Mucosa of rectum (tissue), 2 donors: Measurements from ENCODE around the gene PSTPIP1.
"Not testable (repeated sequence)": the region's sequence is repeated elsewhere in the genome, so short reads cannot be mapped to it uniquely, and the experiment has no call there.

Experiments used
- H3K27ac ChIP-seq, 2 donors: one replicate each; pipeline ENCODE4 v1.7.0; 2013; ENCODE audit warnings: inconsistent platforms in 2 of 2, low read depth in 2 of 2, low read length in 2 of 2
- H3K27me3 ChIP-seq, 2 donors: one replicate each; pipeline ENCODE4 v1.7.0; 2013; ENCODE audit warnings: low read length in 2 of 2; ENCODE audit not compliant: control insufficient read depth in 2 of 2, insufficient read depth in 2 of 2
- H3K36me3 ChIP-seq, 2 donors: one replicate each; pipeline ENCODE4 v1.7.0; 2013; ENCODE audit warnings: low read length in 2 of 2; ENCODE audit not compliant: control insufficient read depth in 2 of 2, insufficient read depth in 2 of 2
- H3K4me1 ChIP-seq, 2 donors: one replicate each; pipeline ENCODE4 v1.7.0; 2013; ENCODE audit warnings: low read length in 2 of 2, mild to moderate bottlenecking in 1 of 2; ENCODE audit not compliant: control insufficient read depth in 2 of 2, insufficient read depth in 2 of 2
- H3K4me3 ChIP-seq, 2 donors: one replicate each; pipeline ENCODE4 v1.7.0; 2013; ENCODE audit warnings: low read length in 2 of 2
- H3K9ac ChIP-seq, 2 donors: one replicate each; pipeline ENCODE4 v1.7.0; 2013; ENCODE audit warnings: low read length in 2 of 2, low read depth in 1 of 2, mild to moderate bottlenecking in 1 of 2
- H3K9me3 ChIP-seq, 2 donors: one replicate each; pipeline ENCODE4 v1.7.0; 2013; ENCODE audit warnings: low read length in 2 of 2; ENCODE audit not compliant: control insufficient read depth in 2 of 2
- donor health status: healthy.
- donor health status: Normal muscosa, but diverticular disease.

PSTPIP1 gene

DNA sequence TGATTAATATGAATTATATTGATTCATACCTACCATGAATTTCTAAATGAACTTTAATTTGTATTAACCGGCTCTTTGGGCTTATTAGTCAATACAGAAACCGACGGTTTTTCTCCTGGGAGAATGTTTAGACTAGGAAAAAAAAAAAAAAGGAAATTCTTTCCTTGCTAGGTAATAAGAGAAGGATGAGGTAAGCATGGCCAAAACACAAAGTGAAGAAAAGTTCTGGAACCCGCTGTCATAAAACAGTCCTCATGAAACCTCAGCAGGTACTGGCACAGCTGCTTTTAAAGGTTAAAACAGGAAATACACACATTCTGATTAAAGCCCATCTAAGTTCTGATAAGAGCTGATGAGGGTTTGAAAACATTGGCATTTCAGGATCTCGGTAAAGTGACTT lies 30.8 kb upstream of the PSTPIP1 start:
- no peak overlapping the region for H3K9ac ChIP-seq
- no peaks in the 10 kb centered on the region for H3K36me3 ChIP-seq
- no peak overlapping the region for H3K4me3 ChIP-seq
- peaks cover 4 to 5% of the 10 kb centered on the region in 2 donors for H3K27me3 ChIP-seq
- H3K9me3 ChIP-seq: no peaks in the 10 kb centered on the region
- no peak overlapping the region for H3K27ac ChIP-seq
- H3K4me1 ChIP-seq: no peaks in the 10 kb centered on the region

DNA sequence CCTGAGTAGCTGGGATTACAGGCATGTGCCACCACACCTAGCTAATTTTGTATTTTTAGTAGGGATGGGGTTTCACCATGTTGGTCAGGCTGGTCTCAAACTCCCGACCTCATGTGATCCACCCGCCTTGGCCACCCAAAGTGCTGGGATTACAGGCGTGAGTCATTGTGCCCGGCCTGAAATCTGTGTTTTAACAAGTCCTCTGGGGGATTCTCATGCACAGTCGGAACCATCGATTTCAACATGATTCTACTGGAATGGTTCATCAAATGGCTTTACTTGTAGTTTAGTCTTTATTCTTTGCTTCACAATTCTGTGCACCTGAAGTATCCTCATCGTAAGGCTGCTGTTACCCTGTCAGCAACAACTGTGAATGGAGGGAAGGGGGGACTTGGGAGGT lies 28.9 kb upstream of the PSTPIP1 start:
- H3K4me3 ChIP-seq, H3K27ac ChIP-seq, H3K36me3 ChIP-seq, H3K4me1 ChIP-seq, H3K9ac ChIP-seq, H3K9me3 ChIP-seq, H3K27me3 ChIP-seq: not testable (repeated sequence)

DNA sequence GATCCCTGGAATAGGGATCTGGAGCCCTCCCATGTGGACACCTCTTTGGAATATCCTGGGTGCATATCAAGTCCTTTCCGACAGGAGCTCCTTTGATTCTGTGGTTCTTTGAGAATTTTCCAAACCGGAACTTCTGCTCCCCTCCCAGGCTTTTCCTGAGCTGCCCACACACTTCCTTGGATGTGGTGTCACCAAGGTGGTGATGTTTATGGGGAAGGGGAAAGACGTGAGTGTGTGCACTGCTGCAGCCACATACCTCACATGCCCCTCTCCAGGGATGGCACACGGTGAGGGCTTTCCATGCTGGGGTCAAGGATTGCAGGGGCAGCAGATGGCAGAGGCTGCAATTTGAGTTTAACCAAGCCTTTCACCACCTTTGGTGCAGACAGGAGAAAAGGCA lies 27.9 kb upstream of the PSTPIP1 start:
- Histone ChIP-seq H3K9me3 (no peaks in the 10 kb centered on the region), H3K9ac (no peak overlapping the region), H3K4me1 (no peaks in the 10 kb centered on the region), H3K36me3 (no peaks in the 10 kb centered on the region), H3K4me3 (no peak overlapping the region), H3K27ac (no peak overlapping the region), H3K27me3 (peaks cover 2 to 5% of the 10 kb centered on the region in 2 donors)

DNA sequence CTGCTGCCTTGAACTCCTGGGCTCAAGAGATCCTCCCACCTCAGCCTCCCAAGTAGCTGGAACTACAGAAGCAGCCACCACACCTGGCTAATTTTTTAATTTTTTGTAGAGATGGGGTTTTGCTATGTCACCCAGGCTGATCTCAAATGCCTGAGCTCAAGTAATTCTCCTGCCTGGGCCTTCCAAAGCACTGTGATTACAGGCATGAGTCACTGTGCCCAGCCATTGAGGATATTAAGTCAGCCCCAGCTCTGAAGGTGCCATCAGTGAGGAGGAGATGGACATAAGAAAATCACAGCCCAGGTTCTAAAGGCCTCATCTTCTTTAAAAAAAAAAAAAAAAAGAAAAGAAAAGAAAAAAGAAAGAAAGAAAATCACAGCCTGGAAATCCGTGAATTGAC lies 26.6 kb upstream of the PSTPIP1 start:
- H3K4me1 ChIP-seq: no peaks in the 10 kb centered on the region
- no peaks in the 10 kb centered on the region for H3K9me3 ChIP-seq
- H3K27me3 ChIP-seq: peaks cover 2 to 5% of the 10 kb centered on the region in 2 donors
- no peaks in the 10 kb centered on the region for H3K36me3 ChIP-seq
- no peak overlapping the region for H3K27ac ChIP-seq
- H3K9ac ChIP-seq: no peak overlapping the region
- H3K4me3 ChIP-seq: no peak overlapping the region

DNA sequence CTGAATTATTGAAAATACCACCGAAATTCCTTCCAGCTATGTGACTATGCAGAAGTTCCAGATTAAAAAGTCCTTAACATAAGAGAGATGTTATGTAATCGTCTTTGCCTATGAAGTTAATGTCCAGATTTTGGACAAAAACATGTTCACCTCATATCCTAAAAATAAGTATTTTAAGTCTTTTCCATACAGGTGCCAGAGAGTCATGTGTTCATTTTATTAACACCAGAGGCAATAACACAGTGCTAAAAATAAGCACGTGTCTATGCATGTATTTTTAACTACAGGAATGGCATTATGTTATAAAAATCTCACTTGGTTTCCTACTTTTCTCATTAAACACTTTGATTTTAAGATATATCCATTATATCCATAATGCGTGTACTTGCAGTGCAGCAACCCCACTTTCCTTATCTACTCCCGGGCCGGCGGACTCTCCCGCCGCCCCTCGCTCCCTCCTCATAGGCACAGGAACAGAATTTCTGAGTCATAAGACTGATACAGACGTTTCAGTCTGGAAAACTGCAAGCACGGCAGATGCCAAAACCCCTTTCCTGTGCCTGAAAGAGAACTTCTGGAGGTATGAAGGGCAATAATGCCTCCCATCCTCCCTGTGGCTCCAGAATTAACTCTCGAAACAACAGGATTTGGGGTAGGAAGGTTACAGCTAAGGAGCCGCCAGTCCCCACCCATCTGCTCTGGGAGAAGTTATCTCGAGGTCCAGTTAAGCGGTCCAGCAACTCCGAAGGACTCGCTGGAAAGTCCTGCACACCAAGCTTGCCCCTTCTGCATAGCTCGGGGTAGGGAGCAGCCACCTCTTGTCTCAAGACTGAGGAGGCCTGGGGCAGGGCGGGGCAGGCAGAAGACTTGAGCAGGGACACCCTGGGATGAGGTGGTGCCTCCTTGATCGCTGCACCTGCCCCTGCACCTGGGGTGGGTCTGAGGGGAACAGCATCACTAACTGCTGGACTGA lies 22.3 kb upstream of the PSTPIP1 start:
- Histone ChIP-seq H3K9me3 (no peaks in the 10 kb centered on the region), H3K27ac (no peak overlapping the region), H3K36me3 (no peaks in the 10 kb centered on the region), H3K4me3 (no peak overlapping the region), H3K27me3 (no peaks in the 10 kb centered on the region), H3K4me1 (no peaks in the 10 kb centered on the region), H3K9ac (no peak overlapping the region)

DNA sequence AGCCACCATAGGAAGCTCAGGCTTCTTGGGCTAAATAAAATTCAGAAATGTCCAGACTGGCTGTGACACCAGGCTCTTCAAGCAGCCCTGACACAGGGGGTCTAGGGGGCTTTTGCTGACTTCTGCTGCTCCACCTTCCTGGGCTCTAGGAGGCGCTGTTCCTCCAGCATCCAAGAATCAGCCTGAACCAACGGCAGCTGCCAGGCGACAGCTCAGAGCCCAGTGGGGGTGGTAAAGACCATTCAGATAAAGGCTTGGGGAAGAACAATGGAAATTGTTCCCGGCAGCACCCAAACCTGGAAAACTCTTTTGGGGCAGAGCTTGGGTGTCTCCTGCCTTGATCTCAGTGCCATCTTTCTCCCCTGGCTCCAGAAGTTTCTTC lies 21.6 kb upstream of the PSTPIP1 start:
- no peaks in the 10 kb centered on the region for H3K27me3 ChIP-seq
- no peaks in the 10 kb centered on the region for H3K9me3 ChIP-seq
- H3K4me1 ChIP-seq: no peaks in the 10 kb centered on the region
- H3K4me3 ChIP-seq: no peak overlapping the region
- H3K9ac ChIP-seq: no peak overlapping the region
- H3K27ac ChIP-seq: no peak overlapping the region
- no peaks in the 10 kb centered on the region for H3K36me3 ChIP-seq

DNA sequence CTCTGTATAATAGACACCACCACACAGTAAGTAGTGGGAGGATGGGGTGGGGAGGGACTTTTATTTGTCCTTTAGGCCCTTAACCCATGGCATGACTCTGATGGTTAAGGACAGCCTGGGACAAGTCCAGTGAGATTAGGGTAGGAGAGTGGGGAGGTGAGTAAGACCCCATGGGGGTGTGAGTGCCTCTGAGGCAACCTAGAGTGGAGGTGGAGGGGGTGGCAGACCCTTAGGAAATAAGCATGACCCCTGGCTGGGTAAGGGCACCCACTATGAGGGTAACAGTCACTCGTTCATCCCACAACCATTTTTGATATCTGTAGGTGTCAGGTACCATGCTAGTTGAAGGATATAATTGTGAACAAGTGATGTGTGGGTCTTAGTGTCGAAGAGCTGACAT lies 21.0 kb upstream of the PSTPIP1 start:
- Histone ChIP-seq H3K9me3 (no peaks in the 10 kb centered on the region), H3K9ac (no peak overlapping the region), H3K27me3 (no peaks in the 10 kb centered on the region), H3K4me1 (no peaks in the 10 kb centered on the region), H3K27ac (no peak overlapping the region), H3K4me3 (no peak overlapping the region), H3K36me3 (no peaks in the 10 kb centered on the region)

DNA sequence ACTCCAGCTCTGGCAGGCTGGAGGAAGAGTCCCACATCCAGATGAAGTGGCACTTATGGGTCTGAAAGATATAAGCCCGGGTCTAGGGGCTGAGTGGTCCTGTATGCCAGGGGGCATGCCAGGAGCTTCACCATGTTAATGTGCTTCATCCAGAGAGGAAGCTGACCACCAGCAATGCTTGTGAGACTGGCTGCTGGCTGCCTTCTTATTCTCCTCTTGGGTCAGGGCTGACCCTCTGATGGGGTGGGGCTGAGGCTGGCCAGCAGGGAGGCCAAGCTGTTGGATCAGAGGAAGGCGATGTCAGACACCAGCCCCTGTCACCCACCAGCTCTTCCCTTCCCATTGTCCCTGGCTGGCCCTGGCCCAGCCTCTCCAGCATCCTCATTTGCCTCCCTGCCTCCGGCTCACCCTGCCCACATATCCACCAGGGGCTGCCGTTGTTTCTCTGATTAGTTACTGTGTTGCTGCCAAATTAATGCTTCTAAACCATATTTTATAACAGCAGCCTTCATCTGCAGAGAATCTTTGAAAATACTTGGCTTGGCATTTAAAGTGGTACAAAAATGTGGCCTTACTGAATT lies 20.4 kb upstream of the PSTPIP1 start:
- Histone ChIP-seq H3K9ac (no peak overlapping the region), H3K4me3 (no peak overlapping the region), H3K4me1 (no peaks in the 10 kb centered on the region), H3K36me3 (no peaks in the 10 kb centered on the region), H3K27ac (no peak overlapping the region), H3K27me3 (no peaks in the 10 kb centered on the region), H3K9me3 (no peaks in the 10 kb centered on the region)

DNA sequence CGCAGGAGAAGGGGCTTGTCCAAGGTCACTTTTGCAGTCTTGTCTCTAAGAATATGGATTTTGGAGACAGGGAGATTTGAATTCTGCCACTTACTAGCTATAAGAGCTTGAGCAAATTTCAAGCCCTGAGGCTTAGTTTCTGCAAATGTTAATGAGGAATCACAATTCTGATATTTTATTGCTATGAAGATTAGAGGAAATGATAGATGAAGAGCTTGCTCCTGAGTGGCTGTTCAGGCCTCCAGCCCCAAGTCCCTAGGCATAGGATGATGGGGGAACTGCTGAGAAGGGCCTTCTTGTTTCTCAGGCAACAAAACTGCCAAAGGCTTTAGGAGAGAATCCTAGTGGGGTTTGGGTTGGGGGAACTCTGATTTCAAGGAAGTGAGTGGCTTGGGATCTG lies 18.8 kb upstream of the PSTPIP1 start:
- Histone ChIP-seq H3K27ac (no peak overlapping the region), H3K9me3 (no peaks in the 10 kb centered on the region), H3K9ac (no peak overlapping the region), H3K4me3 (no peak overlapping the region), H3K27me3 (no peaks in the 10 kb centered on the region), H3K36me3 (no peaks in the 10 kb centered on the region), H3K4me1 (no peaks in the 10 kb centered on the region)

DNA sequence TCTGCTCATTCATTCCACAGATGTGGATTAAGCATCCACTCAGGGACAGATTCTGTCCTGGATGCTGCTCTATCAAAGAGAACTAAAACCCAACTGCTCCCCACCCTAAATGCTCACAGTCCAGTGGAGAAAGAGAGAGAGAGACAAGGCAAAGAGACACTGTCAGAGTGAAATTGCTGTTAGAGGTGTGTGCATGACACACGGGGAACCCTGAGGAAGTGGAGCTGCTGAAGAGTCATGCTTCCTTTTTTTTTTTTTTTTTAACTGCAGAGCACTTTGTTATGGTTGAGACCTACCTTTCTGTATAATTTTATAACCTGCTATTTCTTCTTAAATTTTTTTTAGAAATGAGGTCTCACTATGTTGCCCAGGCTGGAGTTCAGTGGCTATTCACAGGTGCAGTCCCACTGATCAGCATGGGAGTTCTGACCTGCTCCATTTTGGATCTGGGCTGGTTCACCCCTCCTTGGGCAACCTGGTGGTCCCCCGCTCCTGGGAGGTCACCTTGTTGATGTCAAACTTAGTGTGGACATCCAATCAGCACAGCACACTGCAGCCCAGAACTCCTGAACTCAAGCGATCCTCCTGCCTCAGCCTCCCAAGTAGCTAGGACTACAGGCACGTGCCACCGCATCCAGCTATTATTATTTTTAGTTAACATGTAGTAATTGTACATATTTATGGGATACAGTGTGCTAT lies 18.2 kb upstream of the PSTPIP1 start:
- no peaks in the 10 kb centered on the region for H3K27me3 ChIP-seq
- no peak overlapping the region for H3K27ac ChIP-seq
- no peak overlapping the region for H3K9ac ChIP-seq
- no peaks in the 10 kb centered on the region for H3K9me3 ChIP-seq
- no peaks in the 10 kb centered on the region for H3K36me3 ChIP-seq
- no peak overlapping the region for H3K4me3 ChIP-seq
- H3K4me1 ChIP-seq: no peaks in the 10 kb centered on the region
